SH-SY5Y (cell line): Measurements from ENCODE around the gene ACVR2B.

ENCODE experiments used
- GATA2 ChIP-seq: IDR thresholded peaks from 2 replicates; pipeline ENCODE4 v1.6.1; 2011; ENCODE audit warnings: mild to moderate bottlenecking, low read depth, low read length
- GATA3 ChIP-seq: IDR thresholded peaks from 2 replicates; pipeline ENCODE4 v1.6.1; 2011; ENCODE audit warnings: low read depth, mild to moderate bottlenecking, low read length, moderate library complexity

The ACVR2B gene

GRCh38 chr3:38453075-38453912 is at the start of gene ACVR2B:
Gene ACVR2B, plus strand, starts transcription at chr3:38453890. Its CDS starts 433 bp downstream, at chr3:38454323.
- TF ChIP-seq GATA2 = no peak
- no peak for TF ChIP-seq GATA3

- no peak for TF ChIP-seq GATA2
- no peak for TF ChIP-seq GATA3
Observed at GRCh38 chr3:38404286-38404685, 49.4 kb upstream of the ACVR2B start.

- no peak for TF ChIP-seq GATA3
- TF ChIP-seq GATA2 = no peak
Observed at GRCh38 chr3:38411591-38411990, 42.1 kb upstream of the ACVR2B start.

GRCh38 chr3:38420758-38421157 is 32.9 kb upstream of the ACVR2B start:
- TF ChIP-seq GATA2 = peak; percentile 20; the same call in 1 of the 2 replicates

GRCh38 chr3:38421679-38422336 is 31.9 kb upstream of the ACVR2B start:
- TF ChIP-seq GATA2 = no peak
- no peak for TF ChIP-seq GATA3

GRCh38 chr3:38426798-38427426 is 26.8 kb upstream of the ACVR2B start:
- TF ChIP-seq GATA3 = peak; percentile 59; the same call in 1 of the 2 replicates
- peak; percentile 73 for TF ChIP-seq GATA2

GRCh38 chr3:38446085-38446686 is 7.5 kb upstream of the ACVR2B start:
- TF ChIP-seq GATA3 (no peak), GATA2 (no peak)

- TF ChIP-seq GATA3 (no peak), GATA2 (no peak)
Observed at GRCh38 chr3:38446812-38447211, 6.9 kb upstream of the ACVR2B start.

- TF ChIP-seq GATA3 (no peak), GATA2 (no peak)
Observed at GRCh38 chr3:38450853-38451252, 2.8 kb upstream of the ACVR2B start.

GRCh38 chr3:38453913-38454177 is 155 bp downstream of the ACVR2B start:
- TF ChIP-seq GATA2 = no peak
- TF ChIP-seq GATA3 = no peak

GRCh38 chr3:38454178-38454883 is 641 bp downstream of the ACVR2B start:
- TF ChIP-seq GATA2 = no peak
- TF ChIP-seq GATA3 = no peak

- no peak for TF ChIP-seq GATA2
- TF ChIP-seq GATA3 = no peak
Observed at GRCh38 chr3:38454884-38455638, 1.4 kb downstream of the ACVR2B start.
